Gastroesophageal sphincter (tissue), 3 donors: ENCODE data around the gene MAN1A1.

Experiments used
- POLR2AphosphoS5 ChIP-seq: sonication (generic); formaldehyde crosslinking; IDR thresholded peaks from one replicate; pipeline ENCODE4 v1.6.1; 2017; ENCODE audit warnings: antibody characterized with exemption
- TF ChIP-seq, protein P1 (sequence below), 4 experiments: fragments of 200-600 bp in 2 of 4; fragments of 450-650 bp in 2 of 4; sonication (generic) in 1 of 4; IDR thresholded peaks; one replicate each; pipeline ENCODE4 v1.5.1; 2017 to 2019; ENCODE audit warnings: antibody characterized with exemption in 4 of 4, mild to moderate bottlenecking in 2 of 4, moderate library complexity in 2 of 4

DNA sequence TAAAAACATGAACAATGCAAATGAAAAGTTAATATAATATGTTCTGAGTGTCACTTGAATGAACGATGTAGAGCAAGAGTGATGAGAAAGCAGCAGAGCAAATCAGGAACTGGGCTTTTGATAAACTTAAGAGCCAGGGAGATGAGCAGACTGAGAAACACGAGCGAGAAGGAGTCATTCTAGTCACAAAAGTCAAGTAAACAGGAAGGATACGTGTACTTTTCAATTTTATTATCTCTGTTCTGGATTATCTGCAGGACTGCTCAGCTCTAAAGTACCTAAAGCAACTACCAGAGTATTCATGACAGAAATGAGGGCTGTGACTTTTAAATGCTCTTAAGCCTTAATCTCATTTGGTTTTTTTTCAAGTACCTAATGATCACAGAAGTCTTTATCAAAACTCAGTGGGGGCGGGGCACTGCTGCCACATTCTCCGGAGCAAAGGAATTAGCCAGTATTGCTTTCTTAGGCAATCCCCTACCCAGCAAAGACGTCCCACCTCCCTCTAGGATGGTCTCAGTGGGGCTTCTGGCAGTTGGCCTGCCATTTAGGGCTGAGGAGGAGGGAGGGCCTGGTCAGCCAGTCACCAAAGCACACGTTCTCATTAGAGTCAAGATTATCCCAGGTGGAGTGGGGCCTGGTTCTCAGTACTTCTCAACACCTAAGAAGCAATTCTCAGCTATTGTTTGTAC is 8.6 kb downstream of the MAN1A1 start:
- no peak for TF ChIP-seq POLR2AphosphoS5
- TF ChIP-seq, protein P1, sequence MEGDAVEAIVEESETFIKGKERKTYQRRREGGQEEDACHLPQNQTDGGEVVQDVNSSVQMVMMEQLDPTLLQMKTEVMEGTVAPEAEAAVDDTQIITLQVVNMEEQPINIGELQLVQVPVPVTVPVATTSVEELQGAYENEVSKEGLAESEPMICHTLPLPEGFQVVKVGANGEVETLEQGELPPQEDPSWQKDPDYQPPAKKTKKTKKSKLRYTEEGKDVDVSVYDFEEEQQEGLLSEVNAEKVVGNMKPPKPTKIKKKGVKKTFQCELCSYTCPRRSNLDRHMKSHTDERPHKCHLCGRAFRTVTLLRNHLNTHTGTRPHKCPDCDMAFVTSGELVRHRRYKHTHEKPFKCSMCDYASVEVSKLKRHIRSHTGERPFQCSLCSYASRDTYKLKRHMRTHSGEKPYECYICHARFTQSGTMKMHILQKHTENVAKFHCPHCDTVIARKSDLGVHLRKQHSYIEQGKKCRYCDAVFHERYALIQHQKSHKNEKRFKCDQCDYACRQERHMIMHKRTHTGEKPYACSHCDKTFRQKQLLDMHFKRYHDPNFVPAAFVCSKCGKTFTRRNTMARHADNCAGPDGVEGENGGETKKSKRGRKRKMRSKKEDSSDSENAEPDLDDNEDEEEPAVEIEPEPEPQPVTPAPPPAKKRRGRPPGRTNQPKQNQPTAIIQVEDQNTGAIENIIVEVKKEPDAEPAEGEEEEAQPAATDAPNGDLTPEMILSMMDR (IDR thresholded peaks at IDR 0.05), result no peak
